Stimulated activated naive B cell treated with anti-CD40 and anti-IgM and Interleukin-4, amounts not matched to agents 10 μg/mL and 1 μg/mL and 100 μg/mL, for 72 hours (primary cell): ENCODE results near the gene SNRNP40.

Source experiments
- ATAC-seq, 2 donors: fragments of 150-1000 bp; cut with Tn5 transposase; replicated peaks; 2 replicates each; pipeline ENCODE4 v1.10.0; 2021; ENCODE audit warnings: moderate library complexity in 1 of 2
- DNase-seq: peaks from one replicate; pipeline ENCODE4 v3.0.0; 2021
- H3K27ac Mint-ChIP-seq: one replicate; pipeline ENCODE4 v1.8.0; 2022; ENCODE audit warnings: mild to moderate bottlenecking, mixed read lengths
- H3K27me3 Mint-ChIP-seq, 2 donors: one replicate each; pipeline ENCODE4 v1.8.0; 2022; ENCODE audit warnings: mixed read lengths in 2 of 2
- H3K36me3 Mint-ChIP-seq, 2 donors: one replicate each; pipeline ENCODE4 v1.8.0; 2022; ENCODE audit warnings: mixed read lengths in 2 of 2, mild to moderate bottlenecking in 1 of 2
- H3K4me1 Mint-ChIP-seq, 2 donors: one replicate each; pipeline ENCODE4 v1.8.0; 2022; ENCODE audit warnings: mixed read lengths in 2 of 2, mild to moderate bottlenecking in 1 of 2
- H3K4me3 Mint-ChIP-seq, 2 donors: one replicate each; pipeline ENCODE4 v1.8.0; 2022; ENCODE audit warnings: mild to moderate bottlenecking in 2 of 2, mixed read lengths in 2 of 2, moderate library complexity in 1 of 2
- H3K9me3 Mint-ChIP-seq, 2 donors: one replicate each; pipeline ENCODE4 v1.8.0; 2022; ENCODE audit warnings: mixed read lengths in 2 of 2, mild to moderate bottlenecking in 1 of 2

SNRNP40 gene

GRCh38 chr1:31232689-31233088, 63.9 kb downstream of the SNRNP40 start:
- DNase-seq = no peak
- no peak for ATAC-seq
- Mint-ChIP-seq H3K27me3 (peaks cover 40 to 49% of the 10 kb centered on the region in 2 donors), H3K4me1 (no peaks in the 10 kb centered on the region), H3K36me3 (no peaks in the 10 kb centered on the region), H3K27ac (no peak overlapping the region), H3K4me3 (no peak overlapping the region), H3K9me3 (no peaks in the 10 kb centered on the region)

GRCh38 chr1:31231802-31232201, 64.8 kb downstream of the SNRNP40 start:
- H3K36me3 Mint-ChIP-seq = no peaks in the 10 kb centered on the region
- H3K9me3 Mint-ChIP-seq = no peaks in the 10 kb centered on the region
- no peak overlapping the region for H3K4me3 Mint-ChIP-seq
- ATAC-seq (no peak), DNase-seq (no peak)
- H3K4me1 Mint-ChIP-seq = no peaks in the 10 kb centered on the region
- H3K27me3 Mint-ChIP-seq = peaks cover 34 to 43% of the 10 kb centered on the region in 2 donors
- no peak overlapping the region for H3K27ac Mint-ChIP-seq

- Mint-ChIP-seq H3K9me3 (no peaks in the 10 kb centered on the region), H3K27me3 (peaks cover 21 to 39% of the 10 kb centered on the region in 2 donors), H3K36me3 (no peaks in the 10 kb centered on the region), H3K4me1 (no peaks in the 10 kb centered on the region), H3K27ac (no peak overlapping the region), H3K4me3 (no peak overlapping the region)
- no peak for ATAC-seq
- no peak for DNase-seq
Observed at GRCh38 chr1:31230378-31230777, 66.2 kb downstream of the SNRNP40 start.

- H3K4me3 Mint-ChIP-seq = no peak overlapping the region
- ATAC-seq = no peak
- H3K36me3 Mint-ChIP-seq = no peaks in the 10 kb centered on the region
- H3K9me3 Mint-ChIP-seq = no peaks in the 10 kb centered on the region
- peaks cover 8 to 30% of the 10 kb centered on the region in 2 donors for H3K27me3 Mint-ChIP-seq
- H3K27ac Mint-ChIP-seq = no peak overlapping the region
- no peak for DNase-seq
- H3K4me1 Mint-ChIP-seq = no peaks in the 10 kb centered on the region
Observed at GRCh38 chr1:31228986-31229385, 67.6 kb downstream of the SNRNP40 start.

GRCh38 chr1:31227891-31228568, 68.6 kb downstream of the SNRNP40 start:
- Mint-ChIP-seq H3K36me3 (no peaks in the 10 kb centered on the region), H3K27me3 (peaks cover 2 to 21% of the 10 kb centered on the region in 2 donors)

GRCh38 chr1:31224068-31224467, 72.5 kb downstream of the SNRNP40 start:
- Mint-ChIP-seq H3K36me3 (no peaks in the 10 kb centered on the region), H3K4me3 (no peak overlapping the region), H3K4me1 (no peaks in the 10 kb centered on the region), H3K27ac (no peak overlapping the region), H3K27me3 (peaks cover 0 to 15% of the 10 kb centered on the region in 2 donors), H3K9me3 (no peaks in the 10 kb centered on the region)
- DNase-seq = no peak
- ATAC-seq = no peak

More at GRCh38 chr1:31227891-31228568, 68.6 kb downstream of the SNRNP40 start:
- Mint-ChIP-seq H3K4me3 (no peak overlapping the region), H3K27ac (no peak overlapping the region), H3K4me1 (no peaks in the 10 kb centered on the region), H3K9me3 (no peaks in the 10 kb centered on the region)
- ATAC-seq = no peak
- no peak for DNase-seq

GRCh38 chr1:31222176-31222575, 74.4 kb downstream of the SNRNP40 start:
- no peaks in the 10 kb centered on the region for H3K36me3 Mint-ChIP-seq
- no peaks in the 10 kb centered on the region for H3K9me3 Mint-ChIP-seq
- no peak overlapping the region for H3K4me3 Mint-ChIP-seq
- H3K27ac Mint-ChIP-seq = no peak overlapping the region
- DNase-seq (no peak), ATAC-seq (no peak)
- peaks cover 0 to 4% of the 10 kb centered on the region in 2 donors for H3K4me1 Mint-ChIP-seq
- peaks cover 0 to 22% of the 10 kb centered on the region in 2 donors for H3K27me3 Mint-ChIP-seq

GRCh38 chr1:31221072-31221471, 75.5 kb downstream of the SNRNP40 start:
- no peak overlapping the region for H3K27ac Mint-ChIP-seq
- H3K36me3 Mint-ChIP-seq = no peaks in the 10 kb centered on the region
- no peak for DNase-seq
- peaks cover 0 to 4% of the 10 kb centered on the region in 2 donors for H3K4me1 Mint-ChIP-seq
- peaks cover 0 to 19% of the 10 kb centered on the region in 2 donors for H3K27me3 Mint-ChIP-seq
- no peak for ATAC-seq
- H3K4me3 Mint-ChIP-seq = no peak overlapping the region
- no peaks in the 10 kb centered on the region for H3K9me3 Mint-ChIP-seq

GRCh38 chr1:31219489-31219888, 77.1 kb downstream of the SNRNP40 start:
- H3K27me3 Mint-ChIP-seq = peaks cover 11 to 22% of the 10 kb centered on the region in 2 donors
- no peak overlapping the region for H3K4me3 Mint-ChIP-seq
- H3K4me1 Mint-ChIP-seq = peaks cover 0 to 4% of the 10 kb centered on the region in 2 donors
- peaks cover 0 to under 1% of the 10 kb centered on the region in 2 donors for H3K9me3 Mint-ChIP-seq
- no peak overlapping the region for H3K27ac Mint-ChIP-seq
- no peaks in the 10 kb centered on the region for H3K36me3 Mint-ChIP-seq
- ATAC-seq = no peak
- DNase-seq = no peak

GRCh38 chr1:31218705-31219104, 77.9 kb downstream of the SNRNP40 start:
- peaks cover 0 to 4% of the 10 kb centered on the region in 2 donors for H3K4me1 Mint-ChIP-seq
- no peak for DNase-seq
- peaks cover 0 to 3% of the 10 kb centered on the region in 2 donors for H3K9me3 Mint-ChIP-seq
- H3K36me3 Mint-ChIP-seq = no peaks in the 10 kb centered on the region
- no peak for ATAC-seq
- H3K4me3 Mint-ChIP-seq = no peak overlapping the region
- H3K27me3 Mint-ChIP-seq = peaks cover 14 to 24% of the 10 kb centered on the region in 2 donors
- peak overlapping the region; percentile 26 for H3K27ac Mint-ChIP-seq

GRCh38 chr1:31216016-31216415, 80.6 kb downstream of the SNRNP40 start:
- no peaks in the 10 kb centered on the region for H3K36me3 Mint-ChIP-seq
- no peak overlapping the region for H3K4me3 Mint-ChIP-seq
- peaks cover 0 to 4% of the 10 kb centered on the region in 2 donors for H3K4me1 Mint-ChIP-seq
- DNase-seq (no peak), ATAC-seq (no peak)
- H3K27ac Mint-ChIP-seq = no peak overlapping the region
- peaks cover 0 to 5% of the 10 kb centered on the region in 2 donors for H3K9me3 Mint-ChIP-seq
- H3K27me3 Mint-ChIP-seq = peaks cover 17 to 24% of the 10 kb centered on the region in 2 donors

- ATAC-seq = no peak
- Mint-ChIP-seq H3K4me3 (no peak overlapping the region), H3K27me3 (peaks cover 23 to 24% of the 10 kb centered on the region in 2 donors), H3K36me3 (no peaks in the 10 kb centered on the region), H3K4me1 (peaks cover 0 to 4% of the 10 kb centered on the region in 2 donors), H3K27ac (no peak overlapping the region), H3K9me3 (peaks cover 4 to 6% of the 10 kb centered on the region in 2 donors)
- DNase-seq = no peak
Observed at GRCh38 chr1:31215065-31215570, 81.5 kb downstream of the SNRNP40 start.

- DNase-seq (no peak), ATAC-seq (no peak)
- no peak overlapping the region for H3K27ac Mint-ChIP-seq
- H3K9me3 Mint-ChIP-seq = peaks cover 4 to 6% of the 10 kb centered on the region in 2 donors
- H3K27me3 Mint-ChIP-seq = peaks cover 23 to 24% of the 10 kb centered on the region in 2 donors
- H3K4me3 Mint-ChIP-seq = no peak overlapping the region
- peaks cover 0 to 4% of the 10 kb centered on the region in 2 donors for H3K4me1 Mint-ChIP-seq
- H3K36me3 Mint-ChIP-seq = peaks cover 0 to 2% of the 10 kb centered on the region in 2 donors
Observed at GRCh38 chr1:31214316-31215064, 82.1 kb downstream of the SNRNP40 start.
